SJSA1 (cell line): ENCODE data around the gene TFPI2. TPM values are rescaled to one million over a fixed set of nuclear protein-coding genes. Genes with fewer than 3 reads are reported as not detected.
"Not testable (repeated sequence)": the region's sequence is repeated elsewhere in the genome, so short reads cannot be mapped to it uniquely, and the experiment has no call there.

Experiments used
- DNase-seq, 2 experiments: peaks; one replicate each; pipeline ENCODE4 v3.0.0-alpha.2; 2015 to 2020; ENCODE audit warnings: low spot score in 2 of 2, low read depth in 1 of 2
- H3K27ac ChIP-seq: fragments of 250-450 bp; sonication (Bioruptor Pico); 2 replicates; pipeline ENCODE4 v1.5.1; 2020; ENCODE audit warnings: mild to moderate bottlenecking, moderate library complexity
- H3K27me3 ChIP-seq: fragments of 250-450 bp; sonication (Bioruptor Pico); replicated peaks from 2 replicates; pipeline ENCODE4 v1.5.1; 2020; ENCODE audit warnings: mild to moderate bottlenecking, moderate library complexity
- H3K36me3 ChIP-seq: fragments of 250-450 bp; sonication (Bioruptor Pico); 2 replicates; pipeline ENCODE4 v1.5.1; 2020; ENCODE audit warnings: mild to moderate bottlenecking
- H3K4me1 ChIP-seq: fragments of 250-450 bp; sonication (Bioruptor Pico); replicated peaks from 2 replicates; pipeline ENCODE4 v1.6.1; 2021; ENCODE audit warnings: mild to moderate bottlenecking
- H3K4me3 ChIP-seq: fragments of 250-450 bp; sonication (Bioruptor Pico); 2 replicates; pipeline ENCODE4 v1.5.1; 2020; ENCODE audit warnings: mild to moderate bottlenecking
- H3K9me3 ChIP-seq: fragments of 250-450 bp; sonication (Bioruptor Pico); replicated peaks from 2 replicates; pipeline ENCODE4 v1.5.1; 2020; ENCODE audit warnings: mild to moderate bottlenecking
- total RNA-seq: library from RNA; depleted of rRNA; stranded (reverse); fragments of >200 nt; shearing (Covaris generic); gene quantifications from 2 replicates; pipeline ENCODE4 v1.2.3, GENCODE V29; 2014

The TFPI2 gene
- total RNA-seq, 1 experiment from 2014 or later: 13.8 TPM

DNA sequence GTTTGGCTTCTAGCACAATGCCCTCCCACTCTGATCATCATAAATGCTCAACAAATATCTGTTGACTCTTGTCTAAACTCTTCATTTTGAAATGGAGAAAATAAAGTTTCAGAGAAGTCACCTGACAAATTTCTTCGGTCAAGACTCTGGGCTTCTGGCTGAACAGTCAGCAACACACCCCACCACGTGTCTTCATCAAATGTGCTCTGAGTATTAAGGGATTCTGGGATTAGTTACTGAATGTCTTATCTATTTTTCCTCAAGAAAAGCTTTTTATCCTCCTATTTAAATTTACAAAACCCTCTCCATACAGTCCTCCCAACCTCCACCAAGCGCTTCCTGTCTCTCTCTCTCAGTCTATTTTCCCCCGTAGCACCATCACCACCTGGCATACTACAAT lies 25.8 kb upstream of the TFPI2 start:
- not testable (repeated sequence) for H3K36me3 ChIP-seq, H3K27me3 ChIP-seq, DNase-seq, H3K9me3 ChIP-seq, H3K4me3 ChIP-seq, H3K27ac ChIP-seq
- peaks cover 19% of the 10 kb centered on the region for H3K4me1 ChIP-seq

- peaks cover 15% of the 10 kb centered on the region for H3K4me1 ChIP-seq
Measured at GRCh38 chr7:93915888-93916287, 25.3 kb upstream of the TFPI2 start.

GRCh38 chr7:93915206-93915842 lies 24.8 kb upstream of the TFPI2 start:
- not testable (repeated sequence) for DNase-seq, H3K36me3 ChIP-seq, H3K27ac ChIP-seq, H3K4me3 ChIP-seq, H3K4me1 ChIP-seq, H3K27me3 ChIP-seq, H3K9me3 ChIP-seq

More at GRCh38 chr7:93915888-93916287, 25.3 kb upstream of the TFPI2 start:
- not testable (repeated sequence) for H3K4me3 ChIP-seq, DNase-seq, H3K27me3 ChIP-seq, H3K27ac ChIP-seq, H3K9me3 ChIP-seq, H3K36me3 ChIP-seq

DNA sequence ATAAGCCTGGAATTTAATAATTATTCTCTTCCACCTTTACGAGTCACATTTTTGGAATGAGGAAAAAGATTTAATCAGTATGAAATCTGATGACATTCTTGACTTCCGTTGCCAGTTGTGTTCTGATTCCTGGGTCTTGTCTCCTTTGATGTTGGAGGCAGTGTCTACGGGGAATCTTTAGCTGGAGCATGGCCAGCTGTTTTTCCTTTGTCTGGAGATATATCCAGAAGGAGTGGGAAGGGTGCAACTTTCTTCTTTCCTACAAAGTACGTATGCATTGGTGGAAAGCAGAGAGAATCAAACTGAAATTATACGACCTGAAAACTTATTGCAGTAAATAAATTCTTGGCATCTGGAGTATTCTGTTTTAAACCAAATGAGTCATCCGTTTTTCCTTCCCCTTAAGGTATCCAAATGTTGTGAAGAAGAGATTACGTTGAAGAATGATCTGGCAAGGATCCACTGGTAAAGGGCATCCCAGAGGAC lies 24.1 kb upstream of the TFPI2 start:
- H3K36me3 ChIP-seq: no peaks in the 10 kb centered on the region
- no peak overlapping the region for H3K4me3 ChIP-seq
- no peaks in the 10 kb centered on the region for H3K9me3 ChIP-seq
- no peaks in the 10 kb centered on the region for H3K27me3 ChIP-seq
- DNase-seq: peak; percentile 46 to 65
- peaks cover 7% of the 10 kb centered on the region for H3K4me1 ChIP-seq
- peak overlapping the region; percentile 37 for H3K27ac ChIP-seq

DNA sequence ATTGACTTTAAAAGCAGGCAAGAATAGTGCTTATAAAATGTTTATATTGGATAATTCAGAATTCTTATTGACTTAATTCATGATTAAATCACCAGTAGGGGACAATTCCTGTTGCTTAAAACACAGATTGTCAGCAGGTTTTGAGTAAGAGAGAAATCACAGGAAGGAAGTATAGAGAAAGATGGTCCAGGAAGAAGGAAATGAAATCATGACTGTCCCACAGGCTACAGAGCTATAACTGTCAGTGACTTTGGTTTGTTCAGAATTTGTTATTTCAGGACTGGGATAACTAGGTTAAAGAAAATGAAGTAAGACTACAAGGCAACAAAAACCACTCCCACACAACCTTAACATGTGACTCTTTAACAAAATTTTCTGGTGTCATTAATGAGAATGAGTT lies 22.6 kb upstream of the TFPI2 start:
- H3K36me3 ChIP-seq: no peaks in the 10 kb centered on the region
- no peak overlapping the region for H3K4me3 ChIP-seq
- H3K27me3 ChIP-seq: no peaks in the 10 kb centered on the region
- no peak overlapping the region for H3K27ac ChIP-seq
- peaks cover 7% of the 10 kb centered on the region for H3K4me1 ChIP-seq
- H3K9me3 ChIP-seq: no peaks in the 10 kb centered on the region
- no peak for DNase-seq

DNA sequence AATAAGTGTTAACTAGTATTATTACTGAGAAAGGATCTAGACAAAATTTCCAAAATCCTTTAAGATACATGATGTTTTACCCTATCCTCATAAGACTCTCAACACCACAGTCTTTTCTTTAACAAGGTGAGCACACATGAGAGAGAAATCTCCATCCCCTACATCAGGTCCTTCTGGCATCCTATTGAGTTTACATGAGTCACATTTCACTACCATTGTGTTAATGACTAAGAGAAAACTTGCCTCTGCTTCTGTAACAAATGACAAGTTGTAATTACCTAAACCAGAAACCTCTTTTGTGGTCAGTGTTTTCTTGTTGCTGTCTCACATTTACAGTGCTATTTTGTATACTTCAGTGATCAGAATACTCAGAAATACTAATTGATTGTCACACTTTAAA lies 21.1 kb upstream of the TFPI2 start:
- H3K4me1 ChIP-seq, H3K36me3 ChIP-seq, H3K27me3 ChIP-seq, DNase-seq, H3K9me3 ChIP-seq, H3K4me3 ChIP-seq, H3K27ac ChIP-seq: not testable (repeated sequence)

GRCh38 chr7:93911242-93911641 lies 20.7 kb upstream of the TFPI2 start:
- H3K36me3 ChIP-seq, DNase-seq, H3K4me1 ChIP-seq: not testable (repeated sequence)

GRCh38 chr7:93910076-93910994 lies 19.8 kb upstream of the TFPI2 start:
- Histone ChIP-seq H3K27ac (no peak overlapping the region), H3K27me3 (no peaks in the 10 kb centered on the region; the same call in 1 of the 2 replicates), H3K36me3 (no peaks in the 10 kb centered on the region), H3K4me1 (peaks cover 7% of the 10 kb centered on the region), H3K9me3 (no peaks in the 10 kb centered on the region), H3K4me3 (no peak overlapping the region)
- no peak for DNase-seq

More at GRCh38 chr7:93911242-93911641, 20.7 kb upstream of the TFPI2 start:
- not testable (repeated sequence) for H3K9me3 ChIP-seq, H3K4me3 ChIP-seq, H3K27me3 ChIP-seq, H3K27ac ChIP-seq

DNA sequence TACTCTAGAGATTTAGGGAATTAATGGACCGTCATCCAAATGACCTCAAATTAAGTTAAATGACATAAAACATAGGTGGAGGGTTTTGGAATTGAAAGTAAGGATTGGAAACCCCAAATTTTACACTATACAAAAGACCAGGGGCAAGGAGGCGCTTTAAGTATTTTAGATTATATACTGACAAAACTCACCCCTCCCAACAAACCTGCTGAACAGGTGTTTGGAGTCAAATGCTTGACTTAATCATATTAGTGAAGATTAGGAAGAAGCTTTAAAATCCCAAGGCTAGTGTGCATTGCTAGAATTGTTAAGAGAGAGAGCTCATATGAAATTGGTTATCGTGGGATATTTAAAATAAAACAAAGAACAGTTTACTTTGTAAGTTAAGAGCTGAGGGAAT lies 15.7 kb upstream of the TFPI2 start, which contains the start of gene GNGT1:
Gene GNGT1, plus strand, starts transcription at position 301 of the 400 bp plus-strand sequence. CDS start 180 bp downstream, outside the sequence.
- Histone ChIP-seq H3K9me3 (no peaks in the 10 kb centered on the region), H3K27ac (no peak within 1 kb of the TSS), H3K4me3 (no peak within 1 kb of the TSS)

GRCh38 chr7:93902777-93903423 lies 12.3 kb upstream of the TFPI2 start:
- Histone ChIP-seq H3K36me3 (no peaks in the 10 kb centered on the region), H3K27me3 (no peaks in the 10 kb centered on the region; the same call in none of the 2 replicates), H3K9me3 (no peaks in the 10 kb centered on the region), H3K4me3 (no peak overlapping the region), H3K27ac (no peak overlapping the region), H3K4me1 (no peaks in the 10 kb centered on the region)
- peak in 1 of 2 experiments; percentile 28 for DNase-seq

More for the DNA sequence above, 15.7 kb upstream of the TFPI2 start, which contains the start of gene GNGT1:
- Histone ChIP-seq H3K36me3 (no peaks in the 10 kb centered on the region), H3K27me3 (no peaks in the 10 kb centered on the region; the same call in 1 of the 2 replicates), H3K4me1 (no peaks in the 10 kb centered on the region)
- no peak for DNase-seq

GRCh38 chr7:93897680-93898079 lies 7.1 kb upstream of the TFPI2 start:
- no peaks in the 10 kb centered on the region for H3K4me1 ChIP-seq
- no peak overlapping the region for H3K4me3 ChIP-seq
- no peaks in the 10 kb centered on the region for H3K36me3 ChIP-seq
- H3K27me3 ChIP-seq: peaks cover 2% of the 10 kb centered on the region; the same call in 1 of the 2 replicates
- DNase-seq: no peak
- H3K27ac ChIP-seq: no peak overlapping the region
- no peaks in the 10 kb centered on the region for H3K9me3 ChIP-seq

DNA sequence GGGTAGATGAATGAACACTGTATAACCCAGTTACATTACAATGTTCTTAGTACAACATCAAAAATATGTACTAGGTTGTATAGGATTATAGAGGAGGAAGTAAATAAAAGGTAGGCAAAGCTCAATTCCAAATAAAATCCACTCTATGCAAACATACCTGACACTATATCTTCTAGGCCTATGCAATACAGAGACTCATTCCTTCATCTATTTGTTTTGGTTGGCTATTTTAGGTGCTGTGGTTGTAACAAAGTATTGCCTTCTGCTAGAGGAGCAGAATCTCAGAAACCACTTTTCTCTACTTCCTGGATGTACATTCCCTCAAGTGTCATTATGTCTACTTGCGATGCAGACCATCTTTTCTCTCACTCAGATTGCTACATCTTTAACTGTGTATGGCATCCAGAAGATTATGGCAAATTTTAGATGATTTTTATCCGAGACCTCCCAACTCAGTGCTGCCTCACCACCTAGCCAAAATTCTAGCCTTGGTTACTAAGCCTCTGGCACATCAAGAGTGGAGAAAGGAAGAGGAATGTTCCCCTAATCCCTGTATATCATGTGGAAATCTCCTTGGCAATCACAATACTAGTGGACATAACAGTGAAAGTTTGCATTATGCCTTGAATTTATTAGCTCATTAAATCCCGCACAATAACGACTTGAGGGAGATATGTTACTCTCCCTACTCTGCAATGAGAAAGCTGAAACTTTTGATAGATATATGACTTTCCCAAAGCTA lies 5.5 kb upstream of the TFPI2 start:
- DNase-seq: no peak
- H3K27ac ChIP-seq: no peak overlapping the region

More for the DNA sequence above, 5.5 kb upstream of the TFPI2 start:
- no peaks in the 10 kb centered on the region for H3K36me3 ChIP-seq
- H3K4me3 ChIP-seq: no peak overlapping the region
- H3K4me1 ChIP-seq: no peaks in the 10 kb centered on the region
- peaks cover 2% of the 10 kb centered on the region; the same call in 1 of the 2 replicates for H3K27me3 ChIP-seq
- H3K9me3 ChIP-seq: no peaks in the 10 kb centered on the region
